Panc1 (cell line): ENCODE measurements around the gene UCP1. TPM values are rescaled to one million over a fixed set of nuclear protein-coding genes. Genes with fewer than 3 reads are reported as not detected.

Source experiments
- ATAC-seq: fragments of 200-7000 bp; cut with Tn5 transposase; 2 replicates; pipeline ENCODE4 v1.9.1; 2020; ENCODE audit warnings: mild to moderate bottlenecking, moderate library complexity
- BruUV-seq: library from RNA; stranded (reverse); fragments of 400-500 nt; replicated peaks from 2 replicates; lab custom pipeline; 2021; lab: Mats Ljungman, UMichigan
- CTCF ChIA-PET: fragments of 300-600 bp; sonication (Branson Sonifier 250); formaldehyde crosslinking; loops from one replicate; lab custom pipeline; 2022; ENCODE audit warnings: antibody characterized with exemption; lab: Charles Lee
- POLR2A ChIA-PET: fragments of 300-600 bp; sonication (Branson Sonifier 250); formaldehyde crosslinking; loops from one replicate; lab custom pipeline; 2022; ENCODE audit warnings: antibody characterized with exemption; lab: Charles Lee
- DNase-seq: peaks from one replicate; pipeline ENCODE4 v3.0.0-alpha.2; 2010; ENCODE audit warnings: low read depth, low spot score
- H3K27ac ChIP-seq: 2 replicates; pipeline ENCODE4 v1.5.1; 2011; ENCODE audit warnings: mild to moderate bottlenecking, low read length, inconsistent platforms
- H3K27me3 ChIP-seq: fragments of 200-500 bp; sonication (Bioruptor generic); 2 replicates; pipeline ENCODE4 v1.6.0; 2014; ENCODE audit warnings: low read length, inconsistent platforms; ENCODE audit not compliant: control insufficient read depth, insufficient read depth
- H3K36me3 ChIP-seq: fragments of 200-500 bp; sonication (Bioruptor generic); 2 replicates; pipeline ENCODE4 v1.5.1; 2014; ENCODE audit warnings: inconsistent platforms, mild to moderate bottlenecking, low read length, moderate library complexity; ENCODE audit not compliant: control insufficient read depth, insufficient read depth
- H3K4me1 ChIP-seq: 2 replicates; pipeline ENCODE4 v1.5.1; 2011; ENCODE audit warnings: inconsistent platforms, mild to moderate bottlenecking, low read length, moderate library complexity; ENCODE audit not compliant: control insufficient read depth, insufficient read depth
- H3K4me3 ChIP-seq, 2 experiments: 2 replicates each; pipeline ENCODE4 v1.5.1; 2011 to 2012; ENCODE audit warnings: low read depth in 2 of 2, low read length in 2 of 2, mild to moderate bottlenecking in 2 of 2, inconsistent platforms in 1 of 2, moderate library complexity in 1 of 2
- H3K9me3 ChIP-seq: fragments of 200-500 bp; sonication (Bioruptor generic); 2 replicates; pipeline ENCODE4 v1.5.1; 2014; ENCODE audit warnings: low read depth, mild to moderate bottlenecking, inconsistent platforms, low read length, moderate library complexity; ENCODE audit not compliant: control insufficient read depth, insufficient read depth
- CTCF ChIP-seq: fragments of 450-650 bp; IDR thresholded peaks from 2 replicates; pipeline ENCODE4 v1.5.1; 2017; ENCODE audit warnings: mild to moderate bottlenecking
- POLR2AphosphoS5 ChIP-seq: IDR thresholded peaks from 2 replicates; pipeline ENCODE4 v1.6.1; 2012; ENCODE audit warnings: mild to moderate bottlenecking, low read depth, low read length, moderate library complexity
- REST ChIP-seq, 2 experiments: IDR thresholded peaks; 2 replicates each; pipeline ENCODE4 v1.6.1; 2011 to 2012; ENCODE audit warnings: low read depth in 2 of 2, control low read depth in 1 of 2, low read length in 1 of 2, mild to moderate bottlenecking in 1 of 2, moderate library complexity in 1 of 2; ENCODE audit not compliant: insufficient read depth in 1 of 2
- SIN3A ChIP-seq: IDR thresholded peaks from 2 replicates; pipeline ENCODE4 v1.6.1; 2012; ENCODE audit warnings: low read depth, mild to moderate bottlenecking, low read length, moderate library complexity, borderline replicate concordance; ENCODE audit not compliant: insufficient read depth
- TCF7L2 ChIP-seq: IDR thresholded peaks from 2 replicates; pipeline ENCODE4 v1.6.1; 2011; ENCODE audit warnings: mild to moderate bottlenecking, low read depth, low read length, inconsistent platforms
- in situ Hi-C: cut with HindIII; loops from 2 replicates; pipeline ENCODE4 v1.10.0; 2016; ENCODE audit warnings: low sequenced_read_pairs, low pct_unique_long_range_greater_than_20kb
- intact Hi-C: fragments of 100-400 bp; cut with micrococcal nuclease; formaldehyde crosslinking; loops from one replicate; pipeline ENCODE4 v1.10.0; 2022; ENCODE audit not compliant: unreplicated experiment
- total RNA-seq: library from RNA; stranded (reverse); gene quantifications from one replicate; pipeline ENCODE4 v1.2.1, GENCODE V29; 2021; ENCODE audit not compliant: unreplicated experiment

Gene UCP1
- total RNA-seq, 1 experiment from 2014 or later: not detected

- BruUV-seq: no TSS peak
- TF ChIP-seq CTCF: no peak
- TF ChIP-seq POLR2AphosphoS5: no peak
- no peak for TF ChIP-seq REST (IDR thresholded peaks at IDR 0.05; ENCODE audit: insufficient read depth in 1 of 2, low read depth in 2 of 2, low read length in 1 of 2)
- TF ChIP-seq SIN3A: no peak
- TF ChIP-seq TCF7L2: no peak
- Histone ChIP-seq H3K36me3 (no peaks in the 10 kb centered on the region), H3K9me3 (no peaks in the 10 kb centered on the region), H3K27me3 (peaks cover 11% of the 10 kb centered on the region), H3K27ac (no peak overlapping the region), H3K4me3 (no peak overlapping the region), H3K4me1 (no peaks in the 10 kb centered on the region; the same call in 1 of the 2 replicates)
- ATAC-seq (peak; percentile 48; the same call in 1 of the 2 replicates), DNase-seq (no peak)
- in situ Hi-C loops (no loop called here), intact Hi-C loops (no loop called here)
- CTCF ChIA-PET: no interaction called here
- POLR2A ChIA-PET: no interaction called here
Measured at GRCh38 chr4:140579278-140579677, 10.5 kb upstream of the UCP1 start.

- BruUV-seq: no TSS peak
- no peak for DNase-seq
- H3K4me1 ChIP-seq: no peaks in the 10 kb centered on the region; the same call in 1 of the 2 replicates
- POLR2A ChIA-PET: no interaction called here
- no peaks in the 10 kb centered on the region; the same call in 1 of the 2 replicates for H3K9me3 ChIP-seq
- in situ Hi-C loops: no loop called here
- CTCF ChIA-PET: no interaction called here
- no peak for TF ChIP-seq POLR2AphosphoS5
- TF ChIP-seq REST (IDR thresholded peaks at IDR 0.05; ENCODE audit: insufficient read depth in 1 of 2, low read depth in 2 of 2, low read length in 1 of 2): no peak
- no peak for TF ChIP-seq SIN3A
- no peak for TF ChIP-seq CTCF
- TF ChIP-seq TCF7L2: no peak
- ATAC-seq: no peak
- H3K27me3 ChIP-seq: peaks cover 12% of the 10 kb centered on the region
- H3K4me3 ChIP-seq: no peak overlapping the region
- no peak overlapping the region for H3K27ac ChIP-seq
- intact Hi-C loops: no loop called here
- no peaks in the 10 kb centered on the region for H3K36me3 ChIP-seq
Measured at GRCh38 chr4:140575489-140575888, 6.7 kb upstream of the UCP1 start.
